Measurements from ENCODE around the gene PHOX2B. TPM values are rescaled to one million over a fixed set of nuclear protein-coding genes. Genes with fewer than 3 reads are reported as not detected.
"Not testable (repeated sequence)": the region's sequence is repeated elsewhere in the genome, so short reads cannot be mapped to it uniquely, and the experiment has no call there.

PHOX2B gene
- total RNA-seq, 2 donors from 2014 or later: not detected

GRCh38 chr4:41728573-41728913 lies 20.0 kb downstream of the PHOX2B start:
- no peak overlapping the region for H3K27ac Mint-ChIP-seq
- DNase-seq (ENCODE audit: low spot score in 2 of 2) (no peak), ATAC-seq (no peak)
- peaks cover 7 to 11% of the 10 kb centered on the region in 2 donors for H3K36me3 Mint-ChIP-seq
- H3K9me3 Mint-ChIP-seq: peaks cover 9 to 14% of the 10 kb centered on the region in 2 donors

- ATAC-seq: no peak
Observed at GRCh38 chr4:41727861-41728572, 20.5 kb downstream of the PHOX2B start.

DNA sequence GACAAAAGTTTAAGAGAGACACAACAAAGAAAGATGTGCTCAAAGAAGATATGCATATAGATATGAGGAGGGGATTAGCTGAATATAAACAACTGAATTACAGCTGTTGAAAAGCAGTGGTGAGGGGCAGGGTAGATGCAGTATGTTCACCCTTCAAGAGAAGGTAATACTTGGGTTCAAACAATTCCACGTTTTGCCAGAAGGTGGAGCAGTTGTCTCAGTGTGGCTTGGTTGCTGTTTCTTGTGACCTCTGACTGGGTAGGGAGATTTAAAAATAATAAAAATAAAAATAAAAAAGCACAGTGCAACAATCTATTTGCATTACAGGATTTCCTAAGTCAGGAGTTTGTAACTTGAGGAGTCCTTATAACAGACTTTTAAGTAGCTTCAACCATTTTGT lies 23.3 kb downstream of the PHOX2B start:
- Mint-ChIP-seq H3K9me3 (peaks cover 8 to 12% of the 10 kb centered on the region in 2 donors), H3K27ac (no peak overlapping the region), H3K36me3 (peaks cover 7 to 10% of the 10 kb centered on the region in 2 donors)
- ATAC-seq (no peak), DNase-seq (ENCODE audit: low spot score in 2 of 2) (no peak)

More at GRCh38 chr4:41727861-41728572, 20.5 kb downstream of the PHOX2B start:
- H3K9me3 Mint-ChIP-seq: peaks cover 9 to 14% of the 10 kb centered on the region in 2 donors
- peaks cover 7 to 11% of the 10 kb centered on the region in 2 donors for H3K36me3 Mint-ChIP-seq
- no peak overlapping the region for H3K27ac Mint-ChIP-seq
- DNase-seq (ENCODE audit: low spot score in 2 of 2): no peak

GRCh38 chr4:41723286-41723685 lies 25.2 kb downstream of the PHOX2B start:
- peaks cover 7% of the 10 kb centered on the region in 2 donors for H3K36me3 Mint-ChIP-seq
- H3K9me3 Mint-ChIP-seq: peaks cover 12 to 14% of the 10 kb centered on the region in 2 donors
- DNase-seq (ENCODE audit: low spot score in 2 of 2) (no peak), ATAC-seq (no peak)
- no peak overlapping the region for H3K27ac Mint-ChIP-seq

GRCh38 chr4:41722181-41722580 lies 26.3 kb downstream of the PHOX2B start:
- peaks cover 7% of the 10 kb centered on the region in 2 donors for H3K36me3 Mint-ChIP-seq
- H3K27ac Mint-ChIP-seq: no peak overlapping the region
- ATAC-seq: no peak
- peaks cover 12 to 14% of the 10 kb centered on the region in 2 donors for H3K9me3 Mint-ChIP-seq
- no peak for DNase-seq (ENCODE audit: low spot score in 2 of 2)

DNA sequence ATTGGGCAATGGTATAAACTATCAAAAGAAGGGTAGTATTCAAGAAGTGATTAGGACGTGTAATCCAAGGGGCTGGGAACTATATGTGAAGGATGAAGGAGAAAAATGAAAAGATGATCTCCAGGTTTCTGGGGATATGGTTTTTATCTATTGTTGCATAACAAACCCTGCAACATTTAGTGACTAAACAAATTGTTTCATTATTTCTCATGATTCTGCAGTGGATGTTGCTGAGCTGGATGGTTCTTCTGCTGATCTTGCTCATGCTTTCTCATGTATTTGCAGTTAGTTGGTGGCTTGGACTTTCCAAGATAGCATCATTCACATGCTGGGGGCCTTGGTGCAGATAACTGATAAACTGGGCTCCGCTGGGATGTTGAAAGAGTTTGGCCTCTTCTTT lies 29.1 kb downstream of the PHOX2B start:
- Mint-ChIP-seq H3K9me3 (peaks cover 5 to 6% of the 10 kb centered on the region in 2 donors), H3K36me3 (no peaks in the 10 kb centered on the region), H3K27ac (no peak overlapping the region)
- ATAC-seq (no peak), DNase-seq (ENCODE audit: low spot score in 2 of 2) (no peak)

- DNase-seq (ENCODE audit: low spot score in 2 of 2): no peak
- H3K27ac Mint-ChIP-seq: no peak overlapping the region
- no peaks in the 10 kb centered on the region for H3K36me3 Mint-ChIP-seq
- H3K9me3 Mint-ChIP-seq: peaks cover 5 to 6% of the 10 kb centered on the region in 2 donors
- ATAC-seq: no peak
Observed at GRCh38 chr4:41718907-41719306, 29.6 kb downstream of the PHOX2B start.

- ATAC-seq (no peak), DNase-seq (ENCODE audit: low spot score in 2 of 2) (no peak)
- peaks cover 4 to 5% of the 10 kb centered on the region in 2 donors for H3K9me3 Mint-ChIP-seq
- H3K36me3 Mint-ChIP-seq: no peaks in the 10 kb centered on the region
- H3K27ac Mint-ChIP-seq: no peak overlapping the region
Observed at GRCh38 chr4:41715155-41715554, 33.4 kb downstream of the PHOX2B start.

DNA sequence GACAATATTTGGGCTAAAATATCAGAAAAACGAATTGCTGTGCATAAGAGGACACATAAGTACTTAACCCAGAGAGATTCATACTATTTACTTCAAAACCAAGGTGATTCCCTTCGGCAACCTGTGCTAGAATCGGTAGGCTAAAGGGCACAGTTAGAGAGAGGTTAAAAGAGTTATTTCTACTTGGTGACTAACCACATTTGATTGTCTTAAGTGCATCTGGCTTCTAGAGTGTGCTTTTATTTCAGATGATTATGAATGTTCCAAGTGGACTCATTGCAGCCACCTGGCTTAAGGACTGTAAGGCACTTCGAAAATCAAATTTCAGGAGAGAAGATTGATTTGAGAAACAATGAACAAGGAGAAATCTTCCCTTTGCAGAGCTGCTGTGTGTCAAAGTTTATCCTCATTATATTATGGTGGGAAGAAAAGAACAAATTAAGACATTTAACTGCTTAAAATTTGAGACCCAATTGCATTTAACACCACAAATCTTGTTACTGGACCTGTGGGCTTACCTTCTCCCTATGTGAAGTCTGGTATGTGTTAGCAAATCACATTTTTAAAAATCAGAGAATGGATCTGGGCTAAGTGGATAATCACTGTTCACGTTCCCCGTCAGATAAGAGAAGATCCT lies 34.0 kb downstream of the PHOX2B start:
- Mint-ChIP-seq H3K27ac (no peak overlapping the region), H3K36me3 (no peaks in the 10 kb centered on the region), H3K9me3 (no peaks in the 10 kb centered on the region)
- DNase-seq (ENCODE audit: low spot score in 2 of 2): no peak
- ATAC-seq: no peak

DNA sequence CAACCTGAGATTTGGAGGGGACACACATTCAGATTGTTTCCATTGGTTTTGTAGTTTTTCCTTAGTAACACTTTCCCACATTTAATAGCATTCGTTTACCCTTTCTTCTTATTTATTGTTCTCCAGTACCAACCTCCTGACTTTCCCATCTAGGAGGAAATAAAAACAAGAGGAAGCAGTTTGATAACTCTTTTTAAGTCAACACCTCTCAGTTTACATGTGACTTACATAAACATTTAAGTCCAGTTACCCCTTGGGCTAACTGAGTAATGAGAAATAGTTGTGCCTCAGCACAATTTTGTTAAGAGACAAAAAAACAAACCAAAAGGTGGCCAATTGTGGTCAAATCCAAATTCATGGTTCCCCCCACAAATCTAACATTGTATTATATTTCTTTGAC lies 34.8 kb downstream of the PHOX2B start:
- DNase-seq (ENCODE audit: low spot score in 2 of 2) (no peak), ATAC-seq (no peak)
- H3K9me3 Mint-ChIP-seq: no peaks in the 10 kb centered on the region
- H3K36me3 Mint-ChIP-seq: no peaks in the 10 kb centered on the region
- no peak overlapping the region for H3K27ac Mint-ChIP-seq

GRCh38 chr4:41712425-41712824 lies 36.1 kb downstream of the PHOX2B start:
- ATAC-seq: no peak
- Mint-ChIP-seq H3K9me3 (no peaks in the 10 kb centered on the region), H3K36me3 (no peaks in the 10 kb centered on the region)

GRCh38 chr4:41711654-41712053 lies 36.9 kb downstream of the PHOX2B start:
- not testable (repeated sequence) for DNase-seq (ENCODE audit: low spot score in 2 of 2); ATAC-seq

More at GRCh38 chr4:41712425-41712824, 36.1 kb downstream of the PHOX2B start:
- no peak overlapping the region for H3K27ac Mint-ChIP-seq
- no peak for DNase-seq (ENCODE audit: low spot score in 2 of 2)

DNA sequence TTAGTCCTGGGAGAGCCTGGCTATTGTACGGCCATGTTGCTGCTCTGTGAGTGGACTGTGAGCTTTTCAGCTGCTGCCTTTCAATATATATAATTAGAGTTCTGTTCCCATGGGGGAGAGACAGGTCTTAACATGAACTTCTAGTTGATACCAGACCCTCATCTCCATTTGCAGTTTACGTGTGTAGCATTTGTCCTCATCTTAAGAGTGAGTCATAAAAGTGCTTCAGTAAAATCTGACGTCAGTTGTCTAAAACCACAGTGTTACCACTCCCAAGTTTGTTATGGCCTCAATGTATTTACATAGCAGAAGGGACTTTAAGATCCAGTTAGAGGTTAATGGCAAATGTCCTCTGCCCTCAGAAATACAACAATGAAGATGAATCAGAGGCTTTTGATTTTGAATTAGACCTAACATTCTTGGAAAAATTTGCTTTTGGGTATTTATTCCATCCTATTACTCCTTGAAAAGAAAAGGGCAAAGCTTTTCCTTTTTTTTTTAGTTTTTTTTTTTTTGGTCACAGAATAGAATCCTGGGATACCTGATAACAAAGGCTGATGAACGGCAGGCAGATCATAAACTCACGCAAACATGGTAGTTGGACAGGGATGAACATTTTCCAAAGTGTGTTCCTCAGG lies 38.6 kb downstream of the PHOX2B start:
- ATAC-seq: no peak

More at GRCh38 chr4:41711654-41712053, 36.9 kb downstream of the PHOX2B start:
- H3K36me3 Mint-ChIP-seq, H3K9me3 Mint-ChIP-seq, H3K27ac Mint-ChIP-seq: not testable (repeated sequence)

GRCh38 chr4:41703785-41704184 lies 44.7 kb downstream of the PHOX2B start:
- H3K27ac Mint-ChIP-seq: no peak overlapping the region

More for the DNA sequence above, 38.6 kb downstream of the PHOX2B start:
- H3K9me3 Mint-ChIP-seq: no peaks in the 10 kb centered on the region
- DNase-seq (ENCODE audit: low spot score in 2 of 2): no peak
- no peaks in the 10 kb centered on the region for H3K36me3 Mint-ChIP-seq
- H3K27ac Mint-ChIP-seq: no peak overlapping the region

DNA sequence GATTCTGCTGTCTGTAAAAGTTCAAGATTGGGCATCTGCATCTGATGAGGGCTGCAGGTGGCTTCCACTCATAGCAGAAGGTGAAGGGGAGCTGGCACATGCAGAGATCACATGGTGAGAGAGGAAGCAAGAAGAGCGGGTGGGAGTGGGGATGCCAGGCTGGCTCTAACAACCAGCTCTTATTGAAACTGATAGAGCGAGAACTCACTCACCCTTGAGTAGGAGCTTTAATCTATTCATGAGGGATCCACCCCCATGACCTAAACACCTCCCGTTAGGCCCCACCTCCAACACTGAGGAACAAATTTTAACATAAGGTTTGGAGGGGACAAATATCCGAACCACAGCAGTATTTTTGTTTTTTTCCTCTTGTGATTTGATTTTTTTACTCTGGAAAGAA lies 45.8 kb downstream of the PHOX2B start:
- Mint-ChIP-seq H3K27ac (no peak overlapping the region), H3K9me3 (no peaks in the 10 kb centered on the region), H3K36me3 (no peaks in the 10 kb centered on the region)
- DNase-seq (ENCODE audit: low spot score in 2 of 2): no peak
- ATAC-seq: no peak

More at GRCh38 chr4:41703785-41704184, 44.7 kb downstream of the PHOX2B start:
- H3K9me3 Mint-ChIP-seq: no peaks in the 10 kb centered on the region
- ATAC-seq: no peak
- H3K36me3 Mint-ChIP-seq: no peaks in the 10 kb centered on the region
- DNase-seq (ENCODE audit: low spot score in 2 of 2): no peak

DNA sequence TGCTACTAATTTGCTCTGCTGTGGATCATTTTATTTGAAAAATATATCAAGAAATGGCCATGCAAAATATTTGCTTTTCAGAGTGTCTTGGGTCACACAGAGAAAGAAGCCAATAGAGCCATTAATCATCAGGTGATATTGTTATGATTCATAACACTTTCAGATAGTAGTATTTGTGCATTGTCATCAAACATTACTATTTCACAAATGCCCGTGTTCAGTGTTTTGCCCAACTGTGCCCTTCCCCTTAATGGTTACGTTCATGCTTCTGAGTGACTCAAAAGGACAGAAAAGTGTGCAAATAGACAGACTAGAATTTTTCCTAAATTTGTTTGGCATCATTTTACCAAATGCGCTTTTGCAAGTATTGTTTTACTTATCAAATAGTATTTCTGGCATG lies 46.5 kb downstream of the PHOX2B start:
- Mint-ChIP-seq H3K9me3 (no peaks in the 10 kb centered on the region), H3K27ac (no peak overlapping the region), H3K36me3 (no peaks in the 10 kb centered on the region)
- ATAC-seq (no peak), DNase-seq (ENCODE audit: low spot score in 2 of 2) (no peak)

- Mint-ChIP-seq H3K27ac (no peak overlapping the region), H3K9me3 (no peaks in the 10 kb centered on the region), H3K36me3 (no peaks in the 10 kb centered on the region)
- ATAC-seq (no peak), DNase-seq (ENCODE audit: low spot score in 2 of 2) (no peak)
Observed at GRCh38 chr4:41696763-41697162, 51.8 kb downstream of the PHOX2B start.
